Right atrium auricular region (tissue), 2 donors: ENCODE data around the gene PCDHGC3. TPM values are rescaled to one million over a fixed set of nuclear protein-coding genes. Genes with fewer than 3 reads are reported as not detected.

ENCODE experiments used
- DNase-seq: peaks from one replicate; pipeline ENCODE4 v3.0.0-alpha.2; 2019; ENCODE audit warnings: low spot score
- H3K27ac ChIP-seq, 2 donors: fragments of 200-600 bp; sonication (generic); 1 replicate in 1 of 2; 2 replicates in 1 of 2; pipeline ENCODE4 v1.5.1; 2016 to 2019
- H3K27me3 ChIP-seq, 2 donors: fragments of 200-600 bp; sonication (generic); one replicate each; pipeline versions ENCODE4 v1.5.1 to v1.6.0; 2017 to 2019
- H3K36me3 ChIP-seq: fragments of 200-600 bp; sonication (generic); one replicate; pipeline ENCODE4 v1.5.1; 2016
- H3K4me1 ChIP-seq, 2 donors: fragments of 200-600 bp; sonication (generic); one replicate each; pipeline versions ENCODE4 v1.5.1 to v1.6.0; 2017 to 2019
- H3K4me3 ChIP-seq, 2 donors: fragments of 200-600 bp; sonication (generic); 1 replicate in 1 of 2; 2 replicates in 1 of 2; pipeline ENCODE4 v1.5.1; 2017 to 2019; ENCODE audit warnings: mild to moderate bottlenecking in 1 of 2, moderate library complexity in 1 of 2
- H3K9me3 ChIP-seq, 2 donors: fragments of 200-600 bp; sonication (generic); one replicate each; pipeline ENCODE4 v1.5.1; 2019
- CTCF ChIP-seq, 2 donors: fragments of 200-600 bp; sonication (generic); IDR thresholded peaks; one replicate each; pipeline ENCODE4 v1.5.1; 2019; ENCODE audit warnings: antibody characterized with exemption in 2 of 2
- total RNA-seq, 2 donors: library from RNA; depleted of rRNA; stranded (reverse); fragments of >200 nt; gene quantifications; one replicate each; pipeline ENCODE4 v1.1.0, GENCODE V29; 2016

PCDHGC3 gene
- total RNA-seq, 2 donors from 2014 or later, result 24.1 to 38.3 TPM

GRCh38 chr5:141524604-141525597 lies 49.1 kb downstream of the PCDHGC3 start:
- peaks cover 0 to 64% of the 10 kb centered on the region in 2 donors for H3K4me1 ChIP-seq
- peak; percentile 99 to 100 for TF ChIP-seq CTCF (IDR thresholded peaks at IDR 0.05)
- no peak overlapping the region for H3K4me3 ChIP-seq
- DNase-seq, result peak; percentile 96
- H3K27me3 ChIP-seq, result no peaks in the 10 kb centered on the region
- H3K36me3 ChIP-seq, result peaks cover 50% of the 10 kb centered on the region
- peak overlapping the region; percentile 38 to 66 for H3K27ac ChIP-seq
- no peaks in the 10 kb centered on the region for H3K9me3 ChIP-seq

GRCh38 chr5:141525653-141526052 lies 49.9 kb downstream of the PCDHGC3 start:
- no peak for TF ChIP-seq CTCF (IDR thresholded peaks at IDR 0.05)
- H3K9me3 ChIP-seq, result no peaks in the 10 kb centered on the region
- H3K27ac ChIP-seq, result peak overlapping the region; percentile 38 to 66
- H3K27me3 ChIP-seq, result no peaks in the 10 kb centered on the region
- H3K4me1 ChIP-seq, result peaks cover 0 to 62% of the 10 kb centered on the region in 2 donors
- DNase-seq, result no peak
- H3K36me3 ChIP-seq, result peaks cover 44% of the 10 kb centered on the region
- H3K4me3 ChIP-seq, result no peak overlapping the region

GRCh38 chr5:141527426-141527825 lies 51.7 kb downstream of the PCDHGC3 start:
- Histone ChIP-seq H3K36me3 (peaks cover 48% of the 10 kb centered on the region), H3K4me1 (peaks cover 0 to 45% of the 10 kb centered on the region in 2 donors), H3K27ac (peak overlapping the region; percentile 73 to 77), H3K27me3 (no peaks in the 10 kb centered on the region), H3K4me3 (no peak overlapping the region), H3K9me3 (no peaks in the 10 kb centered on the region)
- TF ChIP-seq CTCF (IDR thresholded peaks at IDR 0.05), result no peak
- DNase-seq, result no peak

Other genes starting within 250 kb of the PCDHGC3 start
- gene PCDHB15, start 230.6 kb upstream of the PCDHGC3 start, total RNA-seq, result 1 to 10 TPM; 3.2 to 5.3 TPM
- not detected for gene SLC25A2, start 171.9 kb upstream of the PCDHGC3 start, total RNA-seq
- gene TAF7, start 155.2 kb upstream of the PCDHGC3 start, total RNA-seq, result 10 to 100 TPM; 73.9 to 82.6 TPM
- gene PCDHGA1, start 145.5 kb upstream of the PCDHGC3 start, total RNA-seq, result 1 to 10 TPM; 1.4 to 2.0 TPM
- gene PCDHGA2, start 137.2 kb upstream of the PCDHGC3 start, total RNA-seq, result 1 to 10 TPM; 7.5 to 7.7 TPM
- gene PCDHGA3, start 132.1 kb upstream of the PCDHGC3 start, total RNA-seq, result 1 to 10 TPM; 7.0 to 8.9 TPM
- 1 to 10 TPM; 2.4 to 3.3 TPM for gene PCDHGB1, start 125.9 kb upstream of the PCDHGC3 start, total RNA-seq
- 1 to 10 TPM; 4.4 to 5.7 TPM for gene PCDHGA4, start 120.9 kb upstream of the PCDHGC3 start, total RNA-seq
- gene PCDHGB2, start 116.0 kb upstream of the PCDHGC3 start, total RNA-seq, result 1 to 10 TPM; 5.2 to 6.7 TPM
- gene PCDHGA5, start 111.8 kb upstream of the PCDHGC3 start, total RNA-seq, result 1 to 10 TPM; 4.0 to 5.0 TPM
- gene PCDHGB3, start 105.7 kb upstream of the PCDHGC3 start, total RNA-seq, result 1 to 10 TPM; 5.4 to 7.2 TPM
- gene PCDHGA6, start 102.1 kb upstream of the PCDHGC3 start, total RNA-seq, result 1 to 10 TPM; 4.7 to 5.3 TPM
- gene PCDHGA7, start 93.2 kb upstream of the PCDHGC3 start, total RNA-seq, result 1 to 10 TPM; 4.9 to 6.1 TPM
- gene PCDHGB4, start 88.3 kb upstream of the PCDHGC3 start, total RNA-seq, result 1 to 10 TPM; 6.3 to 6.4 TPM
- gene PCDHGA8, start 83.3 kb upstream of the PCDHGC3 start, total RNA-seq, result 1 to 10 TPM; 5.0 to 5.7 TPM
- 1 to 10 TPM; 9.7 TPM for gene PCDHGB5, start 78.0 kb upstream of the PCDHGC3 start, total RNA-seq
- 1 to 10 TPM; 3.7 to 5.2 TPM for gene PCDHGA9, start 73.2 kb upstream of the PCDHGC3 start, total RNA-seq
- 1 to 10 TPM; 5.0 to 7.1 TPM for gene PCDHGB6, start 67.9 kb upstream of the PCDHGC3 start, total RNA-seq
- gene PCDHGA10, start 63.0 kb upstream of the PCDHGC3 start, total RNA-seq, result 1 to 10 TPM; 3.1 to 4.8 TPM
- 10 to 100 TPM in 1 of 2 donors, 1 to 10 TPM in 1; 6.0 to 10.5 TPM for gene PCDHGB7, start 58.3 kb upstream of the PCDHGC3 start, total RNA-seq
- 1 to 10 TPM; 3.0 to 4.5 TPM for gene PCDHGA11, start 54.9 kb upstream of the PCDHGC3 start, total RNA-seq
- 1 to 10 TPM; 6.2 to 7.7 TPM for gene PCDHGA12, start 45.5 kb upstream of the PCDHGC3 start, total RNA-seq
- 1 to 10 TPM; 1.5 to 1.7 TPM for gene PCDHGC4, start 9.1 kb downstream of the PCDHGC3 start, total RNA-seq
- 1 to 10 TPM; 1.4 to 1.7 TPM for gene PCDHGC5, start 13.1 kb downstream of the PCDHGC3 start, total RNA-seq
- 10 to 100 TPM; 18.7 to 82.7 TPM for gene DIAPH1, start 143.0 kb downstream of the PCDHGC3 start, total RNA-seq
- gene HDAC3, start 160.9 kb downstream of the PCDHGC3 start, total RNA-seq, result 10 to 100 TPM; 21.0 to 22.2 TPM
- gene RELL2, start 161.0 kb downstream of the PCDHGC3 start, total RNA-seq, result 1 to 10 TPM in 1 of 2 donors, under 1 TPM in 1; 0.41 to 1.3 TPM
- gene FCHSD1, start 175.5 kb downstream of the PCDHGC3 start, total RNA-seq, result 1 to 10 TPM; 5.1 to 6.4 TPM
- 10 to 100 TPM in 1 of 2 donors, 1 to 10 TPM in 1; 5.6 to 12.5 TPM for gene ARAP3, start 206.3 kb downstream of the PCDHGC3 start, total RNA-seq